ENCODE data around the gene NTSR1. TPM values are rescaled to one million over a fixed set of nuclear protein-coding genes. Genes with fewer than 3 reads are reported as not detected.
A peak's percentile ranks its signal among the peaks of the same experiment; 100 is the strongest.

Gene NTSR1
- total and polyA plus RNA-seq, 4 experiments from 2014 or later, result 0.30 to 0.38 TPM; not detected in 2

DNA sequence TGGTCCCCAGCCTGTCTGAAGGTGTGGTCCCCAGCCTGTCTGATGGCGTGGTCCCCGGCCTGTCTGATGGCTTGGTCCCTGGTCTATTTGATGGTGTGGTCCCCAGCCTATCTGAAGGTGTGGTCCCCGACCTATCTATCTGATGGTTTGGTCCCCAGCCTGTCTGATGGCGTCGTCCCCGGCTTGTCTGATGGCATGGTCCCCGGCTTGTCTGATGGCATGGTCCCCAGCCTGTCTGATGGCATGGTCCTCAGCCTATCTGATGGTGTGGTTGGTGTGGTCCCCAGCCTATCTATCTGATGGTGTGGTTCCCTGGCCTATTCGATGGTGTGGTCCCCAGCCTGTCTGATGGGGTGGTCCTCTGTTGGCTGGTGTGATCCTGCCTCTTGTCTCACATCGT lies 69.4 kb downstream of the NTSR1 start:
- ChIA-PET CTCF (ENCODE audit: partially characterized antibody) (interaction anchor here (2.9 kb wide), 1 partner anchor 14 kb away, joined by 13 read pairs; no protein-coding TSS in a partner anchor), POLR2A (ENCODE audit: partially characterized antibody) (interaction anchor here (3.3 kb wide), 1 partner anchor 16 kb away, joined by 9 read pairs; no protein-coding TSS in a partner anchor)
- Histone ChIP-seq H3K27me3 (ENCODE audit: insufficient read depth, low read length) (no peaks in the 10 kb centered on the region), H3K36me3 (ENCODE audit: insufficient read depth, low read length) (no peaks in the 10 kb centered on the region), H3K4me1 (ENCODE audit: insufficient read depth, low read length) (peaks cover 38% of the 10 kb centered on the region), H3K9me3 (ENCODE audit: control insufficient read depth in 1 of 2, low read length in 2 of 2) (no peaks in the 10 kb centered on the region), H3K4me3 (ENCODE audit: low read length in 2 of 2) (no peak overlapping the region), H3K27ac (ENCODE audit: low read depth, low read length) (no peak overlapping the region)
- Mint-ChIP-seq H3K9me3 (peaks cover 0 to 3% (median 0%) of the 10 kb centered on the region in 8 donors), H3K4me1 (peaks cover 15 to 60% (median 45%) of the 10 kb centered on the region in 4 donors), H3K4me3 (peak overlapping the region in 2 of 8 donors; percentile 30 to 45), H3K27ac (peak overlapping the region in 3 of 7 donors; percentile 48 to 88 (median 78)), H3K27me3 (no peaks in the 10 kb centered on the region), H3K36me3 (no peaks in the 10 kb centered on the region)
- no peak for DNase-seq
- intact Hi-C loops (cut with micrococcal nuclease), result no loop called here

DNA sequence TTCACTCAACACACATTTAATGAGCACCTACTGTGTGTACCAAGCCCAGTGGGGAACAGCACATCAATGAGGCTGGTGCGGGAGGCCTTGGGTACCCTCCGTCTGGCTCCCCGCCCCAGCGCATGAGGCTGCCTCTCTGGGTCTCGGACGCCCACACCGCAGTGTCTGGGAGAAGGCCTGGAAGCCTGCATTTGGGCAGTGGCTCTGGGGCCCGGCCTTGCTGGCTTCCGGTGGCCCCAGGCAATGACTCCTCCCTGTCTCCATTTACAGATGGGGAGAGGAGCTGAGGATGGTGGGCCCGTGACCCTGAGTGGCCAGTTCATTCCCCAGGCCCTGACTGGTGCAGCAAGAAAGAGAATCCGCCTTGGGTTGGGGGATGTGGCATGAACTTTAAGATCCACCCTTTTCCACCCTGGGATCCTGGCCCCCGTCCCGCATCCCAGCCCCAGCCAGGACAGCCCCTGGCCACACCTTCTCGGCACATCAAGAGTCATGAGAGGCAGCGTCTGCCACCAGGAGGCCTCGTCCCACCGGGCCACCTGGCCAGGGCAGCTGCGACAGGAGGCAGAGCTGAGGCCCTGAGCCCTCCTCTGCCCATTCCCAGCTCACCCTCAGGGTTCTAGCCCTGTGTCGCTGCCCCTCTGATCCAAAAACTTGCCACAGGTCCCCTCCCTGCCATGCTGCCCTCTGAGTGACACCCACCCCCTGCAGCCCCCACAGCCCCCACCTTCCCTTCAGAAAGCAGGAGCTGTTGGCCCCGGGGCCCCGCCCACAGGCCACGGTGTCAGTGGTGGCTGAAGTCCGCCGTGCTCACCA lies 70.2 kb downstream of the NTSR1 start:
- Mint-ChIP-seq H3K4me1 (peaks cover 15 to 53% (median 42%) of the 10 kb centered on the region in 4 donors), H3K27ac (peak overlapping the region in 4 of 7 donors; percentile 35 to 88 (median 63)), H3K9me3 (peaks cover 0 to 3% (median 0%) of the 10 kb centered on the region in 8 donors), H3K4me3 (peak overlapping the region in 1 of 8 donors; percentile 30), H3K27me3 (no peaks in the 10 kb centered on the region), H3K36me3 (no peaks in the 10 kb centered on the region)
- peak in 1 of 5 donors; percentile 14 for DNase-seq
- Histone ChIP-seq H3K27ac (ENCODE audit: low read depth, low read length) (no peak overlapping the region), H3K27me3 (ENCODE audit: insufficient read depth, low read length) (no peaks in the 10 kb centered on the region), H3K4me3 (ENCODE audit: low read length in 2 of 2) (no peak overlapping the region), H3K9me3 (ENCODE audit: control insufficient read depth in 1 of 2, low read length in 2 of 2) (no peaks in the 10 kb centered on the region), H3K4me1 (ENCODE audit: insufficient read depth, low read length) (peaks cover 36% of the 10 kb centered on the region), H3K36me3 (ENCODE audit: insufficient read depth, low read length) (no peaks in the 10 kb centered on the region)
- POLR2A ChIA-PET (ENCODE audit: partially characterized antibody), result interaction anchor here (0.6 to 3.3 kb wide), 3 partner anchors 16 to 166 kb away, joined by 3 to 9 read pairs (median 3); no protein-coding TSS in a partner anchor
- intact Hi-C loops (cut with micrococcal nuclease), result no loop called here
- CTCF ChIA-PET (ENCODE audit: partially characterized antibody), result interaction anchor here (1.9 to 2.9 kb wide), 2 partner anchors 11 to 13 kb away, joined by 6 to 13 read pairs; no protein-coding TSS in a partner anchor

DNA sequence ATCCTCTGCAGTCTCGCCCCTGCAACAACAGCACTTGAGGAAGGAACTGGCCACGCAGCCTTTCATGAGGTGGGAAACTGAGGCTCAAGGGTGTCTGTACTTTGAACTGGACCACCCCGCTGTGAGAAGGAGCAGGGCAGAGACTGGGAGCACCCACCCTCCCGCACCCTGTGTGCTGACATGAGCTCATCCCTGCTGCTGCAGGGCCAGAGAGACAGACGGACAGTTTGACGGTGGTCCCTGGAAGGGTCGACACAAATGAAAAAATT lies 70.7 kb downstream of the NTSR1 start:
- Mint-ChIP-seq H3K27ac (no peak overlapping the region), H3K36me3 (no peaks in the 10 kb centered on the region)

DNA sequence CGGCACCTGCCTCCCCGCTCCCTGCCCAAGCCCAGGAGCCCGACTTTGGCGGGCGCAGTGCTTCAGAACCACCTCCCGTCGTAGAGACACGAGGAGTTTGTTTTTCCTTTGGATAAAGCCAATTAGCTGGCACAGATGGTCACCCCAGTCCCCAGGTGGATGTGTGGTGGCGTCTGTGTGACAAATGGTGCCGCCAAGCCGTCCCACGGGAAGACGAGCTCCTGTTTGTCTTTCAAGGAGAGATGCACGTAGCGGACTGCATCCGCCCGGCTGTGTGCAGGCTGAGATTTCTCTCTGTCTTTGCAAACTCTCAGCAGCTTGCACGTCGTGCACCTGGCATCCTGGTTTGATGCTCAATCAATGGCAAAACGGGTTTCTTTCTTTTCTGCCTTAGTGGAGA lies 71.6 kb downstream of the NTSR1 start:
- Mint-ChIP-seq H3K9me3 (peaks cover 0 to 3% (median 0%) of the 10 kb centered on the region in 8 donors), H3K27ac (peak overlapping the region in 1 of 7 donors; percentile 19), H3K4me1 (peaks cover 12 to 39% (median 30%) of the 10 kb centered on the region in 4 donors), H3K27me3 (no peaks in the 10 kb centered on the region), H3K4me3 (no peak overlapping the region), H3K36me3 (no peaks in the 10 kb centered on the region)
- intact Hi-C loops (cut with micrococcal nuclease), result no loop called here
- no peak overlapping the region for H3K4me3 ChIP-seq (ENCODE audit: low read length in 2 of 2)
- no peaks in the 10 kb centered on the region for H3K36me3 ChIP-seq (ENCODE audit: insufficient read depth, low read length)
- H3K27ac ChIP-seq (ENCODE audit: low read depth, low read length), result no peak overlapping the region
- CTCF ChIA-PET (ENCODE audit: partially characterized antibody), result interaction anchor here (0.7 to 2.9 kb wide), 5 partner anchors 9 to 282 kb away, joined by 3 to 13 read pairs (median 3); no protein-coding TSS in a partner anchor
- no peaks in the 10 kb centered on the region for H3K27me3 ChIP-seq (ENCODE audit: insufficient read depth, low read length)
- peaks cover 22% of the 10 kb centered on the region for H3K4me1 ChIP-seq (ENCODE audit: insufficient read depth, low read length)
- POLR2A ChIA-PET (ENCODE audit: partially characterized antibody), result interaction anchor here (3.3 kb wide), 1 partner anchor 14 kb away, joined by 9 read pairs; no protein-coding TSS in a partner anchor
- H3K9me3 ChIP-seq (ENCODE audit: control insufficient read depth in 1 of 2, low read length in 2 of 2), result no peaks in the 10 kb centered on the region
- no peak for DNase-seq

More for the DNA sequence above, 70.7 kb downstream of the NTSR1 start:
- intact Hi-C loops (cut with micrococcal nuclease), result no loop called here
- no peaks in the 10 kb centered on the region for H3K9me3 ChIP-seq (ENCODE audit: control insufficient read depth in 1 of 2, low read length in 2 of 2)
- peaks cover 15 to 48% (median 37%) of the 10 kb centered on the region in 4 donors for H3K4me1 Mint-ChIP-seq
- H3K4me1 ChIP-seq (ENCODE audit: insufficient read depth, low read length), result peaks cover 31% of the 10 kb centered on the region
- no peak overlapping the region for H3K27ac ChIP-seq (ENCODE audit: low read depth, low read length)
- no peaks in the 10 kb centered on the region for H3K27me3 Mint-ChIP-seq
- peaks cover 0 to 3% (median 0%) of the 10 kb centered on the region in 8 donors for H3K9me3 Mint-ChIP-seq
- H3K36me3 ChIP-seq (ENCODE audit: insufficient read depth, low read length), result no peaks in the 10 kb centered on the region
- CTCF ChIA-PET (ENCODE audit: partially characterized antibody), result interaction anchor here (1.1 to 2.9 kb wide), 3 partner anchors 10 to 28 kb away, joined by 3 to 13 read pairs (median 6); no protein-coding TSS in a partner anchor
- DNase-seq, result no peak
- H3K27me3 ChIP-seq (ENCODE audit: insufficient read depth, low read length), result no peaks in the 10 kb centered on the region
- H3K4me3 ChIP-seq (ENCODE audit: low read length in 2 of 2), result no peak overlapping the region
- POLR2A ChIA-PET (ENCODE audit: partially characterized antibody), result interaction anchor here (0.6 to 3.3 kb wide), 3 partner anchors 15 to 167 kb away, joined by 3 to 9 read pairs (median 3); no protein-coding TSS in a partner anchor
- no peak overlapping the region for H3K4me3 Mint-ChIP-seq

DNA sequence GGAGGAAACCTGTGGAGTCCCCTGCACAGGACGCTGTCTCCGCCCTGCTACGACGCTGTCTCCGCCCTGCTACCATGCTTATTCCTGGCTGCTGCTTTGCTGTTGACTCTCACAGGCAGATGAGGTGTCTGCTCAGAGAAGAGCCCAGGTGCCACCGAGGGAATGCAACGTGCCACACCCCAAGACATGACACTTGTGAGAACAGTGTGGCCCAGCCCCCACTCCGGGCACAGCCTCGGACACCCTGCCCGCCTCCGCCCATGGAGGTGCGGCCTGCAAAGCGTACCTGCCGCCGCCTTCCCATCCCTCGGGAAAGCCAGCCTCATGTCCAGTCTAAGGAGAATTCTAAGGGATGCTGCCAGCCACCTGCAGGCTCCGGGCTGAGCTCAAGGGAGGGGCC lies 72.1 kb downstream of the NTSR1 start:
- H3K27ac ChIP-seq (ENCODE audit: low read depth, low read length), result no peak overlapping the region
- intact Hi-C loops (cut with micrococcal nuclease), result no loop called here
- DNase-seq, result no peak
- no peaks in the 10 kb centered on the region for H3K27me3 ChIP-seq (ENCODE audit: insufficient read depth, low read length)
- H3K4me1 ChIP-seq (ENCODE audit: insufficient read depth, low read length), result peaks cover 18% of the 10 kb centered on the region
- no peaks in the 10 kb centered on the region for H3K36me3 ChIP-seq (ENCODE audit: insufficient read depth, low read length)
- H3K36me3 Mint-ChIP-seq, result no peaks in the 10 kb centered on the region
- H3K4me1 Mint-ChIP-seq, result peaks cover 10 to 34% (median 26%) of the 10 kb centered on the region in 4 donors
- ChIA-PET CTCF (ENCODE audit: partially characterized antibody) (interaction anchor here (1.0 to 2.9 kb wide), 2 partner anchors 12 to 14 kb away, joined by 3 to 13 read pairs; no protein-coding TSS in a partner anchor), POLR2A (ENCODE audit: partially characterized antibody) (interaction anchor here (1.2 to 3.3 kb wide), 2 partner anchors 14 to 16 kb away, joined by 4 to 9 read pairs; partner anchors contain the start of gene MRGBP)
- no peaks in the 10 kb centered on the region for H3K27me3 Mint-ChIP-seq
- H3K9me3 ChIP-seq (ENCODE audit: control insufficient read depth in 1 of 2, low read length in 2 of 2), result no peaks in the 10 kb centered on the region
- H3K4me3 ChIP-seq (ENCODE audit: low read length in 2 of 2), result no peak overlapping the region
- no peak overlapping the region for H3K4me3 Mint-ChIP-seq
- peak overlapping the region in 1 of 7 donors; percentile 19 for H3K27ac Mint-ChIP-seq
- peaks cover 0 to 3% (median 0%) of the 10 kb centered on the region in 8 donors for H3K9me3 Mint-ChIP-seq

DNA sequence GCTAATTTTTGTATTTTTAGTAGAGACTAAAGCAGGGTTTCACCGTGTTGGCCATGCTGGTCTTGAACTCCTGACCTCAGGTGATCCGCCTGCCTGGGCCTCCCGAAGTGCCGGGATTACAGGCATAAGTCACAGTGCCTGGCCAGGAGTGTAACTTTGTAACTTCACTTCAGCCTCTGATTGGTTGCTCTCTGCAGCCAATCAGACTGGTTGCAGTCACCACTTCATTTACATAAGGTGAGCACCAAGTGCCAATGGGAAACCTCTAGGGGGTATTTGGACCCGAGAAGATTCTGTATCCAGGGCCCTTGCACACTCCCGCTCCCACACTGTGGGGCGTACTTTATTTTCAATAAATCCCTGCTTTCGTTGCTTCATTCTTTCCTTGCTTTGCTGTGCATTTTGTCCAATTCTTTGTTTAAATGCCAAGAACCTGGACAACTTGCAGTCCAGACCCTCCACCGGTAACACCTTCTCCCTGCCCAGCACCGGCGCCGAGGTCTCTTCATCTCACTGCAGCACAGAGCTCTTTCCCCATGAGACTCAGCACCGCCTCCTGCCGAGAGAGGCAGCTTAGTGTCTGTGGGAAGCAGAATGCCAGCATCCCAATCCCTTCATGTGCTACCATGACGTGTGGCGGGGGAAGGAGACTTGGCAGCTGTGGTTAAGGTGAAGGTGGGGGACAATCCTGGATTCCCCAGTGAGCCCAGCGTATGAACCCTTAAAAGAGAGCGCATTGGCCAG lies 73.7 kb downstream of the NTSR1 start:
- Histone ChIP-seq H3K27me3 (ENCODE audit: insufficient read depth, low read length) (no peaks in the 10 kb centered on the region), H3K9me3 (ENCODE audit: control insufficient read depth in 1 of 2, low read length in 2 of 2) (no peaks in the 10 kb centered on the region), H3K4me1 (ENCODE audit: insufficient read depth, low read length) (peaks cover 2% of the 10 kb centered on the region), H3K27ac (ENCODE audit: low read depth, low read length) (no peak overlapping the region), H3K4me3 (ENCODE audit: low read length in 2 of 2) (no peak overlapping the region), H3K36me3 (ENCODE audit: insufficient read depth, low read length) (no peaks in the 10 kb centered on the region)
- POLR2A ChIA-PET (ENCODE audit: partially characterized antibody), result interaction anchor here (1.7 kb wide), 1 partner anchor 12 kb away, joined by 8 read pairs; no protein-coding TSS in a partner anchor
- Mint-ChIP-seq H3K9me3 (peaks cover 0 to 2% (median 0%) of the 10 kb centered on the region in 8 donors), H3K4me3 (peak overlapping the region in 1 of 8 donors; percentile 40), H3K4me1 (peaks cover 1 to 18% (median 11%) of the 10 kb centered on the region in 4 donors), H3K36me3 (no peaks in the 10 kb centered on the region), H3K27me3 (no peaks in the 10 kb centered on the region), H3K27ac (no peak overlapping the region)
- intact Hi-C loops (cut with micrococcal nuclease), result no loop called here
- CTCF ChIA-PET (ENCODE audit: partially characterized antibody), result interaction anchor here (0.8 kb wide), 1 partner anchor 9 kb away, joined by 4 read pairs; no protein-coding TSS in a partner anchor
- DNase-seq, result no peak
